IMR-90 (cell line): Measurements from ENCODE around the gene FGGY. TPM values are rescaled to one million over a fixed set of nuclear protein-coding genes. Genes with fewer than 3 reads are reported as not detected.
A peak's percentile ranks its signal among the peaks of the same experiment; 100 is the strongest.

Source experiments
- ATAC-seq: fragments of 200-7000 bp; cut with Tn5 transposase; 2 replicates; pipeline ENCODE4 v1.9.1; 2020; ENCODE audit warnings: low read depth, mild to moderate bottlenecking, moderate library complexity
- BruUV-seq: library from RNA; stranded (reverse); fragments of 400-500 nt; replicated peaks from 2 replicates; lab custom pipeline; 2021; lab: Mats Ljungman, UMichigan
- CTCF ChIA-PET: fragments of 300-600 bp; formaldehyde crosslinking; extraction: SDS; loops from one replicate; lab custom pipeline; 2021; ENCODE audit warnings: antibody characterized with exemption; lab: Yijun Ruan, JAX
- POLR2A ChIA-PET: fragments of 300-600 bp; sonication (Branson Sonifier 250); formaldehyde crosslinking; loops from one replicate; lab custom pipeline; 2022; ENCODE audit warnings: antibody characterized with exemption; ENCODE audit not compliant: unreplicated experiment; lab: Charles Lee
- DNase-seq: peaks from one replicate; pipeline ENCODE4 v3.0.0; 2013
- H2AFZ ChIP-seq: replicated peaks from 2 replicates; pipeline ENCODE3; 2013; ENCODE audit warnings: low read length, mild to moderate bottlenecking; ENCODE audit not compliant: poor library complexity
- H2AK5ac ChIP-seq: 2 replicates; pipeline ENCODE4 v1.6.1; 2013; ENCODE audit warnings: low read depth, low read length, inconsistent platforms
- H2AK9ac ChIP-seq: replicated peaks from 2 replicates; pipeline ENCODE3; 2013; ENCODE audit warnings: mild to moderate bottlenecking, low read depth, low read length, moderate library complexity; ENCODE audit not compliant: poor library complexity
- H2BK120ac ChIP-seq: 2 replicates; pipeline ENCODE4 v1.6.1; 2013; ENCODE audit warnings: low read depth, low read length, inconsistent platforms
- H2BK15ac ChIP-seq: 3 replicates; pipeline ENCODE4 v1.6.1; 2013; ENCODE audit warnings: low read depth, low read length, inconsistent platforms
- H2BK20ac ChIP-seq: 2 replicates; pipeline ENCODE4 v1.6.1; 2013; ENCODE audit warnings: low read depth, mild to moderate bottlenecking, inconsistent platforms, low read length, moderate library complexity
- H2BK5ac ChIP-seq: 2 replicates; pipeline ENCODE4 v1.6.1; 2013; ENCODE audit warnings: mild to moderate bottlenecking, low read depth, low read length, inconsistent platforms; ENCODE audit not compliant: poor library complexity, severe bottlenecking
- H3K14ac ChIP-seq: replicated peaks from 2 replicates; pipeline ENCODE4 v1.6.1; 2013; ENCODE audit warnings: low read depth, low read length, inconsistent platforms
- H3K18ac ChIP-seq: 2 replicates; pipeline ENCODE4 v1.6.1; 2013; ENCODE audit warnings: low read depth, low read length, control low read depth
- H3K23ac ChIP-seq: 2 replicates; pipeline ENCODE4 v1.6.1; 2013; ENCODE audit warnings: low read depth, low read length, inconsistent platforms
- H3K27ac ChIP-seq: 2 replicates; pipeline ENCODE4 v1.5.1; 2013; ENCODE audit warnings: mild to moderate bottlenecking, control low read depth, low read length; ENCODE audit not compliant: insufficient read depth
- H3K27me3 ChIP-seq: 2 replicates; pipeline ENCODE4 v1.6.1; 2013; ENCODE audit warnings: low read length; ENCODE audit not compliant: control insufficient read depth, insufficient read depth
- H3K36me3 ChIP-seq: 2 replicates; pipeline ENCODE4 v1.6.1; 2013; ENCODE audit warnings: low read length, mixed read lengths; ENCODE audit not compliant: control insufficient read depth, insufficient read depth
- H3K4ac ChIP-seq: 2 replicates; pipeline ENCODE4 v1.6.1; 2013; ENCODE audit warnings: low read depth, low read length, inconsistent platforms
- H3K4me1 ChIP-seq: 2 replicates; pipeline ENCODE4 v1.6.1; 2013; ENCODE audit warnings: low read length, mixed read lengths; ENCODE audit not compliant: control insufficient read depth, insufficient read depth
- H3K4me2 ChIP-seq: 2 replicates; pipeline ENCODE4 v1.6.1; 2013; ENCODE audit warnings: low read depth, mild to moderate bottlenecking, control low read depth, low read length, moderate library complexity
- H3K4me3 ChIP-seq: 2 replicates; pipeline ENCODE4 v1.5.1; 2013; ENCODE audit warnings: low read depth, mild to moderate bottlenecking, control low read depth, low read length, moderate library complexity; ENCODE audit not compliant: insufficient read depth
- H3K56ac ChIP-seq: 2 replicates; pipeline ENCODE4 v1.6.1; 2013; ENCODE audit warnings: low read length, inconsistent platforms; ENCODE audit not compliant: insufficient read depth; ENCODE audit errors: extremely low read depth
- H3K79me1 ChIP-seq, 2 experiments: 2 replicates each; pipeline ENCODE4 v1.6.1; 2013; ENCODE audit warnings: low read length in 2 of 2, inconsistent platforms in 1 of 2, low read depth in 1 of 2
- H3K9ac ChIP-seq: 2 replicates; pipeline ENCODE4 v1.6.1; 2013; ENCODE audit warnings: low read depth, low read length, control low read depth
- H3K9me1 ChIP-seq: 2 replicates; pipeline ENCODE4 v1.6.1; 2013; ENCODE audit warnings: low read length, inconsistent platforms; ENCODE audit not compliant: insufficient read depth
- H3K9me3 ChIP-seq: 2 replicates; pipeline ENCODE4 v1.6.1; 2013; ENCODE audit warnings: low read length; ENCODE audit not compliant: control insufficient read depth, insufficient read depth
- H4K20me1 ChIP-seq: 2 replicates; pipeline ENCODE4 v1.6.1; 2013; ENCODE audit warnings: low read length, inconsistent platforms; ENCODE audit not compliant: insufficient read depth
- H4K5ac ChIP-seq: 2 replicates; pipeline ENCODE4 v1.6.1; 2013; ENCODE audit warnings: mild to moderate bottlenecking, low read depth, low read length, control low read depth
- H4K8ac ChIP-seq, 2 experiments: 2 replicates each; pipeline ENCODE4 v1.6.1; 2013; ENCODE audit warnings: low read depth in 2 of 2, low read length in 2 of 2, control low read depth in 1 of 2, inconsistent platforms in 1 of 2
- H4K91ac ChIP-seq: 2 replicates; pipeline ENCODE4 v1.6.1; 2013; ENCODE audit warnings: low read depth, low read length, inconsistent platforms; ENCODE audit not compliant: insufficient read depth
- MAFK ChIP-seq: IDR thresholded peaks from 2 replicates; pipeline ENCODE4 v1.6.1; 2012; ENCODE audit warnings: low read depth, low read length, improper control_type of control experiment
- MAZ ChIP-seq: IDR thresholded peaks from 2 replicates; pipeline ENCODE4 v1.6.1; 2012; ENCODE audit warnings: low read depth, mild to moderate bottlenecking, low read length, improper control_type of control experiment, moderate library complexity, borderline replicate concordance
- RCOR1 ChIP-seq: IDR thresholded peaks from 2 replicates; pipeline ENCODE4 v1.6.1; 2012; ENCODE audit warnings: mild to moderate bottlenecking, low read length, improper control_type of control experiment; ENCODE audit not compliant: insufficient replicate concordance
- WGBS, 2 experiments: methylation state at CpG; one replicate each; pipeline versions ENCODE4 v1.1.5 to v1.1.7; 2013; ENCODE audit warnings: missing lambda C conversion rate in 2 of 2; ENCODE audit not compliant: insufficient read length in 1 of 2; ENCODE audit errors: extremely low coverage in 2 of 2; 5-methylcytosine and 5-hydroxymethylcytosine counted together
- dilution Hi-C: fragments of 300-500 bp; cut with HindIII; formaldehyde crosslinking; loops from one replicate; pipeline ENCODE4 v1.14.3; 2018; ENCODE audit warnings: low sequenced_read_pairs; ENCODE audit not compliant: unreplicated experiment
- in situ Hi-C: fragments of 300-500 bp; cut with MboI; formaldehyde crosslinking; loops from 3 replicates; pipeline ENCODE4 v1.14.3; 2019; ENCODE audit warnings: low sequenced_read_pairs, inconsistent platforms, mixed read lengths
- intact Hi-C: fragments of 100-400 bp; cut with micrococcal nuclease; formaldehyde crosslinking; loops from 2 replicates; pipeline ENCODE4 v1.10.0; 2022
- polyA plus RNA-seq, 3 experiments: library from polyadenylated mRNA; depleted of rRNA; stranded (reverse); fragments of >200 nt; gene quantifications; 2 replicates each; pipeline ENCODE4 v1.2.3, GENCODE V29; 2012; ENCODE audit warnings: low replicate concordance in 1 of 3
- total RNA-seq: library from RNA; depleted of rRNA; stranded (reverse); fragments of >200 nt; gene quantifications from 2 replicates; pipeline ENCODE4 v1.2.3, GENCODE V29; 2012

The FGGY gene
- total and polyA plus RNA-seq, 2 of the 4 experiments (the other 2 are of a cell fraction) = 5.6 to 14.0 TPM

- DNase-seq = no peak
- dilution Hi-C loops = no loop called here
Measured at GRCh38 chr1:59530119-59530518, 233.2 kb downstream of the FGGY start.

More at GRCh38 chr1:59530119-59530518, 233.2 kb downstream of the FGGY start:
- H3K9me3 ChIP-seq = no peaks in the 10 kb centered on the region
- H3K36me3 ChIP-seq = no peaks in the 10 kb centered on the region
- H3K4ac ChIP-seq = no peak overlapping the region
- H3K27me3 ChIP-seq = no peaks in the 10 kb centered on the region
- ChIA-PET POLR2A (no interaction called here), CTCF (interaction anchor here (0.8 kb wide), 1 partner anchor 76 kb away, joined by 3 read pairs; no protein-coding TSS in a partner anchor)
- H3K9ac ChIP-seq = no peak overlapping the region
- whole genome bisulfite sequencing, 2 experiments = no CpG with 5 or more reads among the region's 3 CpGs
- H2BK120ac ChIP-seq = no peak overlapping the region
- H3K56ac ChIP-seq = no peak overlapping the region
- H3K79me1 ChIP-seq = no peaks in the 10 kb centered on the region
- H4K20me1 ChIP-seq = no peaks in the 10 kb centered on the region
- TF ChIP-seq MAFK (peak; percentile 95), MAZ (no peak), RCOR1 (no peak)
- H3K4me1 ChIP-seq = no peaks in the 10 kb centered on the region
- no peak for ATAC-seq
- no peak overlapping the region for H4K5ac ChIP-seq
- BruUV-seq = no TSS peak
- no peak overlapping the region for H3K4me2 ChIP-seq
- H3K27ac ChIP-seq = no peak overlapping the region
- in situ Hi-C loops (no loop called here), intact Hi-C loops (no loop called here)
- no peak overlapping the region for H2AFZ ChIP-seq
- no peak overlapping the region for H3K18ac ChIP-seq
- H3K23ac ChIP-seq = no peak overlapping the region
- no peak overlapping the region for H4K91ac ChIP-seq
- H2AK5ac ChIP-seq = no peak overlapping the region
- no peak overlapping the region for H2BK20ac ChIP-seq
- H2BK5ac ChIP-seq = no peak overlapping the region
- H3K4me3 ChIP-seq = no peak overlapping the region
- H3K9me1 ChIP-seq = no peaks in the 10 kb centered on the region
- H4K8ac ChIP-seq = no peak overlapping the region
- no peak overlapping the region for H2AK9ac ChIP-seq
- no peak overlapping the region for H3K14ac ChIP-seq
- H2BK15ac ChIP-seq = no peak overlapping the region
